ENCODE measurements around the gene PARVB.

PARVB gene

DNA sequence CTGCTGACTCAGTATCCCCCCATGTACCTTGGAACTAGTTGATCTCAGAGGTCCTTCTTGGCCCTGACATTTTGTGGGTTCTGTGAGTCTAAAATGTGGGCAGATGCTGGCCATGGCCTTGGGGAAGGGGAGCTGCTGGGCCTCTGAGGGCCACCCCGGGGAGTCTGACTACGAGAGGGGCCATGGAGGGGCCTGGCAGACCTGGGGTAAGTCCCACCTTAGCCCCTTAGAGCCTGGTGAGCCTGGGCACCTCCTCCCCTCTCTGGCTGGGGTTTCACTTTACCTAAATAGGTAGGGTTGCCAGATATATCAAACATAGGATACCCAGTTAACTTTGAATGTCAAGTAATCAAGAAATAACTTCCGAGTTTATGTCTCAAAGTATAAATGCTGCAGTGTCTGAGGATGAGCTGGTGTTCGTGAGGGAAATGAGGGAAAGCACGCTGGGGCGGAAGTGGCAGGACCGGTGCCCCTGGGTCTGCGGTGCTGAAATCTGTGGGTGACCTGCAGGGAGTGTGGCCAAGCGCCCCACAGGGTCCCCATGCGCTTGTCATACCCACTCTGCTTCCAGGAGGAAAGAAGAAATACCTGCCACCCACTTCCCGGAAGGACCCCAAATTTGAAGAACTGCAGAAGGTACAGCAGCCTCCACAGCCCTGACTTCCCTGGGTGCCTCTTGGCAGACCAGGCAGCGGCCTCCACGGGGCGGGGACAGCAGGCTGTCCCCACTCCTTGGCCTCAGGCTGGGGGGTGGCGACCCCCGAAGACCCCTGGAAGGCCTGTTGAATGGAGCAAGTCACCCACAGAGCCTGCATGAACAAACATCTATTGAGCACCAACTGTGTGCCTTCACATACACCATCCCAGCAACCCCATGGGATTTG is 161.4 kb downstream of the PARVB start:
- DNase-seq (ENCODE audit: low spot score), result no peak

DNA sequence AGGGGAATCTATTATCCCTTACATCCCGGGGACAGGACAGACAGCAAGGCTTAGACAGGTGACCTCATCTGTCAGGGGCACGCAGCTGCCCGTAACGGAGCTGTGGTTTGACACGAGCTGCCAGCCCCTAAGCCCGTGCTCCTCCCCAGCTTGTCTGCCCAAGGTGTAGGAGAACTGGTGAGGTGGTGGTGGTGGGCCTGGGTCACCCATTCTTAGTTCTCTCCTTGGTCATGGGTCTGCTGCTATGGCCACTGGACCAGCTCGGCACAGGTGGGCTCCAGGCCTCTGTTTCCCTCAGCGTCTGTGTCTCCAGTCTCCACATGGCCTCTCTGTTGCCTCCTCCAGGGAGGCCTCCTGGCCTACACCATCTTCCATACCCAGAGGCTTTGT is 162.0 kb downstream of the PARVB start:
- no peak for DNase-seq (ENCODE audit: low spot score)

DNA sequence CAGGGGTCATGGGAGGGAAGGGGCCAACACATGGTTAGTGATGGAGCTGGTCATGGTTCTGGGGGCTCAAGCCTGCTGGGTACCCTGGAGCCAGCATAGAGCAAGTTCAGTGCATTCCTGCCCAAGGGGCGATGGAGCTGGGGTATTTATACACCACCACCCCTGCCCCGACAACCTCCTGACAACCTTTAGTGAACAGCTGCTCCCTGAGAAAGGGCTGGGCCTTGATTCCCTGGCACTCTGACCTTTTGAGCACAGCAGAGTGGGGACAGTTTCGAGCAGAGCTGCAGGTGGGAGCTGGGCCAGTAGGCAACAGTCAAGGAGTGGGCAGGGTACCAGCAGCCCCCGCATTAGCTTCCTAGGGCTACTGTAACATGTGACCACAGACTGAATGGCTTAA is 162.6 kb downstream of the PARVB start:
- no peak for DNase-seq (ENCODE audit: low spot score)

DNA sequence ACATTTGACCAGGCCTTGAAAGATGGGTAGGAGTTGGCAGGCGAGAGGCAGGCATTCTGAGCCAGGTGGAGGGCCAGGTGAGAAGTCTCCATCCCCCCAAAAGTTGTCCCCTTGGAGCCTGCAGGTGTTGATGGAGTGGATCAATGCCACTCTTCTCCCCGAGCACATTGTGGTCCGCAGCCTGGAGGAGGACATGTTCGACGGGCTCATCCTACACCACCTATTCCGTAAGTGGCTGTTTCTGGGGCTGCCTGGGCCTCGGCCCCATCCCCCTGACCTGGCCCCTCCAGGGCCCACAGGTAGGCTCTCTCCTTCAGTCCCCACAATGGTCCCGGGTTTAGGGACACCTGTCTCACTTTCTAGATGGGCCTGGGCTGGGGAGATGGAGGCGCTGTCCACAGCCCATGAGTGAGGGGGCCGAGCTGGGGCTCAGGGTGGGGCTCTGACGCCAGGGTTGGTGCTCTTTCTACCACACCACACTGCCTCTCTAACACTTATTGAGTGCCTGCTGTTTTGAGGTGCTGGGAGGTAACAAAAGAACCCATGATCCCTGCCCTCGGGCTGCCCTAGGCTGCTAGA is 163.6 kb downstream of the PARVB start:
- no peak for DNase-seq (ENCODE audit: low spot score)

DNA sequence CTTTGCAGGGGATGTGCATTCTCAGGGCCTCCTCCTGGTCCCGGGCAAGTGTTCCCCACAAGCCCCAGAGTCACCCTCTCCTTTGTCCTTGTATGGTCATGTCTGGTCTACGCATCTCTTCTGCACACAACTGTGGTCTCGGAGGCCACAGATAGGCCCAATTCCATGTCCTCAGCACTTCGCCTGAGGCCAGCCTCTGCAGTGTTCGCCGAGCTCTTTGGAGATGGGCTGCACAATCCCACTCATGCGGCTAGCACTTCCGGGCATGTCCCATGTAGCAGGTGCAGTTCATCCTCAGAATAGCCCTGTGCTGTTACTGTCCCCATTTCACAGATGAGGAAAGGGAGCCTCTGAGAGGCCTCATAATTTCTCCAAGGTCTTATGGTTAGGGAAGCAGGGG is 164.2 kb downstream of the PARVB start:
- DNase-seq (ENCODE audit: low spot score), result no peak

DNA sequence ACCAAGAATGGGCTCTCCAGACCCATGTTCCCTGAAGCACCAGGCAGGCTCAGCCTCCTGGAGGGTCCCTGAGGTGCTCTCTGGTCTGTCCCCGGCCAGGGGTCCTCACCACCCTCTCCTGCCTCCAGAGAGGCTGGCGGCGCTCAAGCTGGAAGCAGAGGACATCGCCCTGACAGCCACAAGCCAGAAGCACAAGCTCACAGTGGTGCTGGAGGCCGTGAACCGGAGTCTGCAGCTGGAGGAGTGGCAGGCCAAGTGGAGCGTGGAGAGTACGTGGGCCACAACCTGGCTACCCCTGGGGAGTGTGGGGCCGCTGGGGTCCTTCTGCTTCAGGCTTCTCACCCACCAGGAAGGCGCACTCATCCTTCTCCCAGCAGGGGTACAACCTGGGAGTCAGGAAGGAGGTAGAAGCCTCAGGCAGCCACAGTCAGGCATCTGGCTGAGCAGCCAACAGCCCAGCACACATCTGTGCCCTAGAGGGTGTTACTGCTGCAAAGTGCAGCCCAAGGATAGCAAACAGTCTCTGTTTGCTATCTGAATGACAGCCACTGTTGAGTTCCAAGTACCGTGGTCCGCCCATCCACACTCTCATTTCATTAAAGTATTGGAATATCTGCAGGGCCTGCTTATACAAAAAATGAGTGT is 165.0 kb downstream of the PARVB start:
- no peak for DNase-seq (ENCODE audit: low spot score)

DNA sequence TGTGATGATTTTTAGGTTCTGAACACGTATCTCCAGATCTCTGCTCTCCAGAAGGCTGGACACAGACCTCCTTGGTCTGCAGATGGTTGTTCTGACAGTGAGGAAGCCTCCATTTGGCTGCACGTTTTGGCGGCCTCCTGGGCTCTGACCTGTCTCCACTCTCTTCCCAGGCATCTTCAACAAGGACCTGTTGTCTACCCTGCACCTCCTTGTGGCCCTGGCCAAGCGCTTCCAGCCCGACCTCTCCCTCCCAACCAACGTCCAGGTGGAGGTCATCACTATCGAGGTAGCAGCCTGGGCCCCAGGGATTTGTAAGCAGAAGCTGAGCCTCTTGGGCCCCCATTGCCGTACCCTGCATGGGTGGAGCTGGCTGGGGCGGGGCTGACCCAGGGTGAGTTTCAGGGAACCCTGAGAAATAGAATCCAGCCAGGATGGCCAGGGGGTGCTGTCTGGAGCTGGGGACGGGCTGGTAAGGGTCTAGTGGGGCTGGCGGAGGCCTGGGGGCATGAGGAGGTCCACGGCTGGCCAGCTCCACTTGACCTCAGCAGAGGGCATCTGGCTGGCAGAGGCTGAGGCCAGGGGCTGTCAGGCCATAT is 166.4 kb downstream of the PARVB start:
- no peak for DNase-seq (ENCODE audit: low spot score)

DNA sequence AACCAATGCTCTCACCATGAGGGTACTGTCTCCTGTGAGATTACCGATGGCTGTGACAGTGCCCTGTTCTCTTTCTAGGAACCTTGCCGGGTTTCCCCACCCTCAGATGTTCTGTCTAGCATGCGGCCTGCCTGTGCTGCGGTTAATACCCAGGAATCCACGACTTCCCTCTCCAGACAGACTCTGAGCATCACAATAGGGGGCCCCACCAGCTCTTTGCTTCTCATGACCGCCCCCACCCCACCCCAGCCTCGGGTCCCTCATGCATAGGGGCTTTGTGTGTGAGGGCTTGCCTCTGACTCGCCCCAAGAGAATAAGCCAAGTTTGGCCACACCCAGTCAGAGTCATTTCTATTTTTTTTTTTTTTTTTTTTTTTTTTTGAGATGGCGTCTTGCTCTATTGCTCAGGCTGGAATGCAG is 166.9 kb downstream of the PARVB start:
- DNase-seq (ENCODE audit: low spot score), result no peak

DNA sequence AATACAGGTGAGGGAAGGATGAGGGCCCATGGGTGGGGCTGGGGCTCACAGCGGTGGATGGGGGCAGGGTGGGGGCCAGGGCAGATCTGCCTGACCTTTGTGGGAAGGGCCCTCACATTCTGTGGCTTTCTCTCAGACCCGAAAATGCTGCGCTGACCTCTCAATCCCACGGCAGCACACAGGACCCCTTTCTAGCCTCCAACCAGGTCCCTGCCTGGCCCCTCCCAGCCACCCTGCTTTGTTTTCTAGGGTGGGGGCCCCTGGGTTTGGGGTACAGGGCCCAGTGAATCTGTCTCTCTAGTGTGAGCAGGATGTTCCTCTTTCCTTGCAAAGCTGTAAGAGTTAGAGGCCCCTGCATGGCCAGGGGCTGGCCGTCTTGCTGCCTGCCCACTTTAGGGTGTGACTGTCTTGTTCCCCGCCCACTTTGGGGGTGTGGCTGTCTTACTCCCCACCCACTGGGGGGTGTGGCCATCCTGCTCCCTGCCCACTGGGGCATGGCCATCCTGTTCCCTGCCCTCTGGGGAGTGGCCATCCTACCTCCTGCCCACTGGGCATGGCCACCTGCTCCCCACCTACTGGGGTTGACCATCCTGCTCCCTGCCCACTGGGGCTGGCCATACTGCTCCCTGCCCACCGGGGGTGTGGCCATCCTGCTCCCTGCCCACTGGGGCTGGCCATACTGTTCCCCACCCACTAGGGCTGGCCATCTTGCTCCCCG is 168.2 kb downstream of the PARVB start:
- peak; percentile 78 for DNase-seq (ENCODE audit: low spot score)

DNA sequence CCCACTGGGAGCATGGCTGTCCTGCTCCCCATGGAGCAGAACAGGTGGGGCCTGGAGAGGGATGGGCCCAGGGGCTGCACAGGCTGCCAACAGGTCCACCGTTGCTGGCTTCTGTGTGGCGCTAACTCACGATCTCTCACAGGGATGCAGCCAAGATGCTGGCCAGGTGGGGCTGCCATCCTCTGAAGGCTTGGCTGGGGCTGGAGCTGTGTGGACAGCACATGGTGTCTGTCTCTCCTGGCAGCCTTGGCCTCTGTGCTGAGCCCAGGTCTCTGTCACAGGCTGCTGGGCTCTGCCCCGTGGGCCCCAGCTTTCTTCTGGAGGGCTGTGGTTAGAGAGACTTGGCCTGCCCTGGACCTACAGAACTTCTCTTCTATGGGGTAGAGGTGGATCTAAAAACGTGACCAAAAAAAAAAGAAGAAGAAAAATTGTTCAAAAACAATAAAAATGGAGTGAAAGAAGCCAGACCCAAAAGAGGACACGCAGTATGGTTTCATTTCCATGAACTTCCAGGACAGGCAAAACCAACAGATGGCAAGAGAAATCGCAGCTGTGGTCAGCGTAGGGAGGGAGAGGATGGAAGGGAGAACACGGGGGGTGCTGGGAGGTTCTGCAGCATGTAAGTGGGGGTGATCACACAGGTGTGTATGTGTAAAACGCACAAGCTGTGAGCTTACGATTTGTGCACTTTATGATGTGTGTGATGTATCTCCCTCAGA is 168.9 kb downstream of the PARVB start:
- no peak for DNase-seq (ENCODE audit: low spot score)

DNA sequence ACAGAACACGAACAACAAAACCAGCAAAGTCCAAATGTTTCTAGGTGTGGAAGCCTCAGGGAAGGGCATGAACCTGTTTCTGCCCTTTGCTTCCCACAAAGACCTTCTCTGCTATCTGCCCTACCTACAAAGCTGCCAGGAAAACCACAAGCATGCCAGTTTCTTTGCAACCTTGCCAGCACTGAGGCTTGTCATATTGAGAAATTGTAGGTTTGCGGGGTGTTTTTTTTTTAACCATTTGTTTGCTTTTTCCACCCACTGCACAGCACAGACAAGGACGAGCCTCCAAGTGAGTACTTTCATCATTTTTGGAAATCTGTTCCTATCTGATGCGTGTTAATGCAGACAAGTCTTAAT is 169.4 kb downstream of the PARVB start:
- DNase-seq (ENCODE audit: low spot score), result peak; percentile 72

DNA sequence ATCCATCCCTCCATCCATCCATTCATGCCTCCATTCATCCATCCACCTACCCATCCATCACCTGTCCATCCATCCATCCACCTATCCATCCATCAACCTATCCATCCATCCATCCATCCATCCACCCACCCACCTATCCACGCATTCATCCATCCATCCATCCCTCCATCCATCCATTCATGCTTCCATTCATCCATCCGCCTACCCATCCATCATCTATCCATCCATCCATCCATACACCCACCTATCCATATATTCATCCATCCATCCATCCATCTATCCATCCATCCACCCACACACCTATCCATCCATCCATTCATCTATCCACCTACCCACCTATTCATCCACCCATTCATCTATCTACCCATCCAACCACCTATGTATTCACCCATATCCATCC is 170.5 kb downstream of the PARVB start:
- DNase-seq (ENCODE audit: low spot score), result no peak

DNA sequence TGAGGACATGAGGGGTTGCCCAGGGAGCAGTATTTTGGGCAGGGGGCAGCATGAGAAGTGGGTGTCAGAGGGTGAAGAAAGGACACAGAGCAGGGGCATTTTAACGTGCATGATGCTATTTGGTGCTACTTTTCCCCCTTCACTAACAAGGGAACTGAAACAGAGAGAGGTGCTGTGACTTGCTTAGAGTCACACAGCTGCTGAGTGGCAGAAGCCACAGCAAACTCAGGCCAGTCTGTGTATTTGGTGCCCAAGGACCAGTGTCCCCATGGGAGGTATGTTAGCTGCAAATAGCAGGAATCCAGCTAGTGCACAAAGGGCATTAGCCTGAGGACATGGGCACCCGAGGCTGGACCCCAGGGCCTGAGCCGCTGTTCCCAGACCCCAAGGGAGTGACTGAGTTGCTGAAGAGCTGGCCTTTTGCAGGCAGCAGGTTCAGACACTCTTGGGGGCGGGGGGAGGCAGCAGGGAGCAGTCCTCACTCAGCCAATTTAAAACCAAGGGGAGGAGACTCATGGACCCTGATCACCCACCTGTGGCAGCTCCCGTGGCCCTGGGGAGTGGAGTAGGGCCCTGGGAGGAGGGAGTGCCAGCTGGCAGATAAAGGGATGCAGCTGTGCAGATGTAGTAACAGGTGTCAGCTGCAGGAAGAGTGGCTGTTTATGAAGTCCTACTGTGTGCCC is 171.2 kb downstream of the PARVB start:
- no peak for DNase-seq (ENCODE audit: low spot score)

DNA sequence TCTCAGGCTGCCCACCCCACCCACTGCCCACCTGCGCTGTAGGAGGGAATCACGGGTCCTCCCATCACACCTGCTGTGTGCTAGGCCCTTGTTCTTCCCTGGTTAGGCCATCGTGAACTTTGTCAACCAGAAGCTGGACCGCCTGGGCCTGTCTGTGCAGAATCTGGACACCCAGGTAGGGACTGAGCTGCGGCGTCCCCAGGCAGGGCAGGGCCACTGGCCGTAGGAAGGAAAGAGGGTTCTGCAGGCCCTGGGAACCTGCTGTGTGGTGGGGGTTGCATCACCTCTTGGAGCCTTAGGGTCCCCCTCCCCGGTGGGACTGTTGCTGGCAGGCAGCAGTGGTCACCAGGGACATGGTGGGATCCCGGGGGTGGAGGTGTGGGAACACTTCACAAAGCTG is 172.1 kb downstream of the PARVB start:
- DNase-seq (ENCODE audit: low spot score), result no peak

DNA sequence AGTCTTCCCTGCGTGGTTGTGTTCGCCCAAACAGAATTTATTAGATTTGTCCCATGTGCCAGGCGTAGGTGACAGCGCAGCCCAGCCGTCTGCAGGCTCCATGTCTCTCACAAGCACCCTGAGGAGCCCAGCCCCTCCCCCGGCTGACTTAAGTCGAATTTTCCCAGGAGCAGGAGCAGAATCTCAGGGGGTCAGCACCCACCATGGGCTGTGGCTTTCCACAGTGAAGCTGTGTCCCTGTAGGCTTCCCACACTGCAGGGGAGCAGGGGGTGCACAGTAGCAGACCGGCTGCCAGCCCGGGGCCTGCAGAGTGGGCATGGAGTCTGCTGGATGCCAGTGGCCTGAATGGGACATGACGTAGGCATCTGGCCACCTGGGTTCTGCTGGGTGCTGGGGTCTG is 172.6 kb downstream of the PARVB start:
- no peak for DNase-seq (ENCODE audit: low spot score)

DNA sequence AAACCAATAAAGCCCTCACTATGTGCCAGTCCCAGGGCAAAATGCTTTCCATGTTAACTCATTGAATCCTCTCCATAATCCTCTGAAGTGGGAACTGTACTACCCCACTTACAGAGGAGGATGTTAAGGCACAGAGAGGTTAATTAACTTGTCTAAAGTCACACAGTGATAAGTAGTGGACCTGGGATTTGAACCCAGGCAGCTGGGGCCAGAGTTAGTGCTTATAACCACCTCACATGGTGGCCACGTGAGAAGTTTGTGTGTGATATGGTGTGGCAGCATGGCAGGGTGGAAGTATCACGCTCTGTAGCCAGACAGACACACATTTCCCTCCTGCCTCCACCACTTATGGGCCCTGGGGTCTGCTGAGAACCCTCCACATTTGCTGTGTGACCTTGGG is 173.2 kb downstream of the PARVB start:
- no peak for DNase-seq (ENCODE audit: low spot score)

DNA sequence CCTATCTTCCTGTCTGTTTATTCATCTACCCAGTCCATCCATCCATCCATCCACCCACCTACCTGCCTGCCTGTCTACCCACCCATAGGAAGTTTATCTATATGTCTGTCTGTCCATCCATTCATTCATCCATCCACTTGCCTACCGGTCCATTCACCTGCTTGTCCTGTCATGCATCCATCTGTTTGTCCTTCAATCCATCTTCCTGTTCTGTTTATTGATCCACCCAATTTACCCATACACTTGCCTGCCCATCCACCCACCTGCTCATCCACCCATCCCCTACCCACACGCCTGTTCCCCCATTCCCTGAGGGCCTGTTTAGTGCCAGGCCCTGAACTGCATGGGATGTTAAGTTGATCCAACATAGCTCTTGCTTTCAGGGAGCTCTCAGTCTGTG is 175.1 kb downstream of the PARVB start:
- DNase-seq (ENCODE audit: low spot score), result no peak

DNA sequence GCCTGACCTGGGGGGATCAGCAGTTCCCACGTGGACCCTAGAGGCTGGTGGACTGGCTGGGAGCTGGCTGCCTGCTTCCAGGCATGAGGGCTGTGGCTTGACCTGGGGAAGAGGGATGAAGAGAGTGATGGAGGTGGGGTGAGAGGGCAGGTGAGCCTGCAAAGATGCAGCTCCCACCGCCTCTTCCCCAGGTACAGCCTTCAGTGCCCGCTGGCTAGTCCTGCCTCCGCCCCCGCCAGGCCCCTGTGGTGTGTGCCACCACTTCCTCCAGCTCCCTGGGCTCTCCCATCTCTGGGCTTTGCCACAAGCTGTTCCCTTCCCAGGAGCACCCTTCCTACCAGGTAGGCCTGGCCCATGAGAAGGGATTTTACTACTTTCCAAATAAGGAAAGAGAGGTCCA is 175.8 kb downstream of the PARVB start:
- no peak for DNase-seq (ENCODE audit: low spot score)

DNA sequence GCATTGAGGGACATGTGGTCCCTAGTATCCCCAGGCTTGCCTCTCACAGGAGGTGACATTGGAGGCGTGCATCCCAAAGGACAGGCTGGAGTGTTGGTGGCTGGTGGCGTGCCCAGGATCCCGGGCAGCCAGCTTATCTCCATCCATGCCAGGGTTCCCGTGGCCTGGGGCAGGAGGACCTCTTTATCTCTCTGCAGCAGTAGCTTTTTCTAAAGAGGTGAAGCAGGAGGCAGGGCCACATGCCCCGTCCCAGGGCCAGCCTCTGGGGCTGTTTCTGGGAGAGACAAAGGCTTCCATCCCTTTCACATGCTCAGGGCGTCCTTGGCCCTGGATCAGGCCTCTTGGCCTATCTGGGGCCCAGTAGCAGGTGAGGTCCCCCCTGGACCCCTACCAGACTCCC is 176.3 kb downstream of the PARVB start:
- no peak for DNase-seq (ENCODE audit: low spot score)

DNA sequence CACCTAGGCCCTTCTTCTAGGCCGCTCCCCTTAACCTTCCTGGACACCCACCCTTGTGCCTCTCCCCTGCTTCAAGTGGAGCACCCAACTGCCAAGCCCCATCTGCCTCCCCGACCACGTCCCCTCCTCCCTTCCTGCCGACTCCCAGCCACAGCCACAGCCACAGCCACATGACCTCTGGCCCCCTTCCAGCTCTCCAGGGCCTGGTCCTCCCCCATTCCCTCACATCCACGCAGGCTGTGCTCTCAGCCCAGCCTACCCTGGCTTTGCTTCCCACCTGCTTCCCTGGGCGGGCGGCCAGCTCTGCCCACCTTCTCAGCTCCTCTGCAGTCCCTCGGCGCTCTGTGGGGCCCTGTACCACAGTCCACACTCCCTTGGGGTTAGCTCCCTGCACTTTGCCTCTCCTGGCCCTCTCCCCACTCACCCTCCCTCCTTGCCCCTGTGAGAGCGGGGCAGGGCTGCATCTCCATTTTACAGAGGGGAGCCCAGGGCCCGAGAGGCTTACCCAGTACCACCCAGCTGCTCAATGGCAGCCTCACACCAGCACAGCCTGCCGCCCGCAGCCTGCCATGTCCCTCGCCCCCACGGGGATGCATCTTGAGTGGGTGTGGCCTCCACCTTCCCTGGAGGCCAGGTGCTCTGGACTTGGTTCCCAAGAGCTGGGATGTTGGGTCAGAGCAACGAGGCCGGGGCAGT is 176.9 kb downstream of the PARVB start:
- no peak for DNase-seq (ENCODE audit: low spot score)

DNA sequence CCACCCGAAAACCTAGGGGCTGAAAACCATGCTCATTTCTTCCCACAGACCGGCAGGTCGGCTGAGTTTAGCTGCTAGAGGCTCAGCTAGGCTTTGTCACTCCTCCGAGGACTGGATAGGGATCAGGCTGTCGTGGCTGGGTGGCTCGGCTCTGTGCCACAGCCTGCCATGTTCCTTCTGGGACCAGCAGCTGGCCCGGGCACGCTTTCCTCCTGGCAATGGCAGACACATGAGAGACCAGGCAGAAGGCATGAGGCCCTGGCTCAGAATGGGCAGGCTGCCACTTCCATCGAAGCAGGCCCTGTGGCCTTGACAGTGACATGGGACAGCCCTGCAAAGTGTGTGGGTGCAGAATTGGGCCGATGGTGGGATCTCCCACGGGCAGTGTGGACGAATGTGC is 177.6 kb downstream of the PARVB start:
- DNase-seq (ENCODE audit: low spot score), result no peak

Data from SW480 (cell line).